D721Med (cell line): Measurements from ENCODE around the gene EFCAB10.
"Not testable (repeated sequence)": the region's sequence is repeated elsewhere in the genome, so short reads cannot be mapped to it uniquely, and the experiment has no call there.

Experiments
- DNase-seq: peaks from one replicate; pipeline ENCODE4 v3.0.0; 2011; ENCODE audit warnings: low spot score; ENCODE audit not compliant: insufficient read length
- FAIRE-seq: peaks from 2 replicates; lab custom pipeline; 2011; peaks lifted over from hg19 to GRCh38; lab: Jason Lieb, UNC
- TF ChIP-seq, protein P1 (sequence below): IDR thresholded peaks from 2 replicates; pipeline ENCODE4 v1.5.1; 2012; ENCODE audit warnings: mild to moderate bottlenecking, control low read depth; ENCODE audit not compliant: insufficient read depth; ENCODE audit errors: missing control alignments

EFCAB10 gene

DNA sequence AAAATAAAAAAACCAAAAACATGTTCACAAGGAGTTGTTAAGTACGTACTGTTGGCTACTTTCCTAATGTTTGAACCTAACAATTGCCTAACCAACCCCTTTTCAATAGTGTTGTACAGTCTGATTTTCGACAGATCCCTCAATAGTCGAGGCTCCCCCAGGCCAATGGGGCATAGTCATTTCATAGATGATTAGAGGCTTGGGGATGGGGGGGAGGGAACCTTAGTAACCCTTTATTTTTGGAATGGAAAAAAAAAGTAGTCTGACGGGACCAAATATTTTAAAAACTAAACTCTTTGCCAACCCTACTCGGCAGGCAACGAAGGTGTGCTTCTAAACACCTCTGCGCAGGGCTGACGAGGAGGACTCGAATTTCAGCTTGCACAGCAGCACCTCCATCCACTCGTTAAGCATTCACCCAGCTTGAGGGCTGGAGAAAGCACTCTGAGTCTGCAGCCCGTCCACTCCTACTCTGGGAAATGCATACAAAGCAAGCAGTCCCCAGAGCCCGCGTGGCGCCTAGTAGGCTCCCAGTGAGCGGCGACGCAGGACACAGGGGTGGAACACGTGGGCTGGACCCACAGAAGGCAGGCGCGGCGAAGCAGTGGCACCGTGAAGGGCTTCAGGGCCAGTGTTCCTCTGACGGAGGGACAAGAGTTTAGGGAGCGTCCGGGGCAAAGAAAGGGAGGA, 60.1 kb downstream of the EFCAB10 start:
- TF ChIP-seq, protein P1, sequence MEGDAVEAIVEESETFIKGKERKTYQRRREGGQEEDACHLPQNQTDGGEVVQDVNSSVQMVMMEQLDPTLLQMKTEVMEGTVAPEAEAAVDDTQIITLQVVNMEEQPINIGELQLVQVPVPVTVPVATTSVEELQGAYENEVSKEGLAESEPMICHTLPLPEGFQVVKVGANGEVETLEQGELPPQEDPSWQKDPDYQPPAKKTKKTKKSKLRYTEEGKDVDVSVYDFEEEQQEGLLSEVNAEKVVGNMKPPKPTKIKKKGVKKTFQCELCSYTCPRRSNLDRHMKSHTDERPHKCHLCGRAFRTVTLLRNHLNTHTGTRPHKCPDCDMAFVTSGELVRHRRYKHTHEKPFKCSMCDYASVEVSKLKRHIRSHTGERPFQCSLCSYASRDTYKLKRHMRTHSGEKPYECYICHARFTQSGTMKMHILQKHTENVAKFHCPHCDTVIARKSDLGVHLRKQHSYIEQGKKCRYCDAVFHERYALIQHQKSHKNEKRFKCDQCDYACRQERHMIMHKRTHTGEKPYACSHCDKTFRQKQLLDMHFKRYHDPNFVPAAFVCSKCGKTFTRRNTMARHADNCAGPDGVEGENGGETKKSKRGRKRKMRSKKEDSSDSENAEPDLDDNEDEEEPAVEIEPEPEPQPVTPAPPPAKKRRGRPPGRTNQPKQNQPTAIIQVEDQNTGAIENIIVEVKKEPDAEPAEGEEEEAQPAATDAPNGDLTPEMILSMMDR = no peak
- DNase-seq (no peak), FAIRE-seq (no peak)

DNA sequence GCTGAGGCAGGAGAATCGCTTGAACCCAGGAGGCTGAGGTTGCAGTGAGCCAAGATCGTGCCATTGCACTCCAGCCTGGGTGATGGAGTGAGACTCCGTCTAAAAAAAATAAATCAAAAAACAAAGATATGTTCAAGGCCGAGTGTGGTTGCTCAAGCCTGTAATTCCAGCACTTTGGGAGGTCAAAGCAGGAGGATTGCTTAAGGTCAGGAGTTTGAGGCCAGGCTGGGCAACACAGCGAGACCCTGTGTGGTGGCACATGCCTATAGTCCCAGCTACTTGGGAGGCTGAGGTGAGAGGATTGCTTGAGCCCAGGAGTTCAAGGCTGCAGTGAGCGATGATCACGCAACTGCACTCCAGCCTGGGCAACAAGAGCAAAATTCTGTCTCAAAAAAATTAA, 60.7 kb downstream of the EFCAB10 start:
- not testable (repeated sequence) for FAIRE-seq

DNA sequence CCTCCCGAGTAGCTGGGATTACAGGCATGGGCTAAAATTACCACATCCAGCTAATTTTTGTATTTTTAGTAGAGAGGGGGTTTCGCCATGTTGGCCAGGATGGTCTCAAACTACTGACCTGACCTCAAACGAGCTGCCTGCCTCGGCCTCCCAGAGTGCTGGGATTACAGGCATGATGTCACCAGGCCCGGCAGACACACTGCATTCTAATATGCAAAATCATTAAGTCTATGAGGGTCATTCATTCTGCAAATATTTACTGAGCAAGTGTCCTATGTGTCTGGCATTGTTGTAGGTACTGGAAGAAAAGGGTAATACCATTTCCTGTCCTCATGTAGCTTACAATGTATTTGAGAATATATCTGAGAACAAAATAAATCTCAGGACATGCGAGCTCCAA, 61.9 kb downstream of the EFCAB10 start:
- FAIRE-seq = no peak
- DNase-seq = no peak
- TF ChIP-seq, protein P1 = no peak

More for the DNA sequence above, 60.7 kb downstream of the EFCAB10 start:
- DNase-seq = not testable (repeated sequence)

DNA sequence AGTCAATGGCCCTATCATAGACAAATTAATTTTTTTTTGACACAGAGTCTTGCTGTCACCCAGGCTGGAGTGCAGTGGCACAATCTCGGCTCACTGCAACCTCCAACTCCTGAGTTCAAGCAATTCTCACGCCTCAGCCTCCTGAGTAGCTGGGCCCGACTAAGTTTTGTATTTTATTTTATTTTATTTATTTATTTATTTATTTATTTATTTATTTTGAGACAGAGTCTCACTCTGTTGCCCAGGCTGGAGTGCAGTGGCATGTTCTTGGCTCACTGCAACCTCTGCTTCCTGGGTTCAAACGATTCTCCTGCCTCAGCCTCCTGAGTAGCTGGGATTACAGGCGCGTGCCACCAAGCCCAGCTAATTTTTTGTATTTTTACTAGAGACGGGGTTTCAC, 65.7 kb downstream of the EFCAB10 start:
- FAIRE-seq, DNase-seq: not testable (repeated sequence)
